Naive thymus-derived CD4-positive, alpha-beta T cell (primary cell): ENCODE data around the gene PRMT3. TPM values are rescaled to one million over a fixed set of nuclear protein-coding genes. Genes with fewer than 3 reads are reported as not detected.
"Not testable (repeated sequence)": the region's sequence is repeated elsewhere in the genome, so short reads cannot be mapped to it uniquely, and the experiment has no call there.

Experiments used
- ATAC-seq: fragments of 150-1000 bp; cut with Tn5 transposase; 2 replicates; pipeline ENCODE4 v1.10.0; 2021; ENCODE audit warnings: mild to moderate bottlenecking, moderate library complexity
- CTCF ChIA-PET: fragments of 350-600 bp; sonication (Branson Sonifier 250); formaldehyde crosslinking; loops from one replicate; lab custom pipeline; 2021; ENCODE audit warnings: antibody characterized with exemption; lab: Charles Lee
- POLR2A ChIA-PET: fragments of 350-600 bp; sonication (Branson Sonifier 250); formaldehyde crosslinking; loops from one replicate; lab custom pipeline; 2021; ENCODE audit warnings: antibody characterized with exemption, inconsistent platforms; lab: Charles Lee
- DNase-seq, 9 donors: peaks; one replicate each; pipeline versions ENCODE4 v3.0.0 to v3.0.0-alpha.2; 2020 to 2022; ENCODE audit warnings: mixed read lengths in 1 of 9
- H3K27ac ChIP-seq: one replicate; pipeline ENCODE4 v1.7.0; 2013; ENCODE audit warnings: mild to moderate bottlenecking, low read depth, low read length, moderate library complexity
- H3K27me3 ChIP-seq, 2 donors: one replicate each; pipeline ENCODE4 v1.7.0; 2013; ENCODE audit warnings: low read length in 2 of 2, mild to moderate bottlenecking in 2 of 2, moderate library complexity in 2 of 2; ENCODE audit not compliant: control insufficient read depth in 2 of 2, insufficient read depth in 2 of 2
- H3K36me3 ChIP-seq, 3 experiments: 1 replicate in 2 of 3; 2 replicates in 1 of 3; pipeline ENCODE4 v1.7.0; 2013; ENCODE audit warnings: low read length in 3 of 3, mild to moderate bottlenecking in 3 of 3, moderate library complexity in 1 of 3; ENCODE audit not compliant: insufficient read depth in 3 of 3, control insufficient read depth in 2 of 3
- H3K4me1 ChIP-seq, 2 donors: one replicate each; pipeline ENCODE4 v1.7.0; 2013; ENCODE audit warnings: low read length in 2 of 2, mild to moderate bottlenecking in 2 of 2, moderate library complexity in 1 of 2; ENCODE audit not compliant: control insufficient read depth in 2 of 2, insufficient read depth in 2 of 2
- H3K4me3 ChIP-seq: 2 replicates; pipeline ENCODE4 v1.7.0; 2013; ENCODE audit warnings: mild to moderate bottlenecking, low read length
- H3K9me3 ChIP-seq, 3 experiments: 1 replicate in 2 of 3; 2 replicates in 1 of 3; pipeline ENCODE4 v1.7.0; 2013; ENCODE audit warnings: low read length in 3 of 3; ENCODE audit not compliant: control insufficient read depth in 2 of 3
- H3K27ac Mint-ChIP-seq, 9 donors: one replicate each; pipeline ENCODE4 v1.8.0; 2020 to 2022; ENCODE audit warnings: mixed read lengths in 9 of 9, mild to moderate bottlenecking in 8 of 9, moderate library complexity in 5 of 9, inconsistent platforms in 2 of 9
- H3K27me3 Mint-ChIP-seq, 5 donors: one replicate each; pipeline ENCODE4 v1.8.0; 2021 to 2022; ENCODE audit warnings: mixed read lengths in 5 of 5, mild to moderate bottlenecking in 1 of 5
- H3K36me3 Mint-ChIP-seq, 5 donors: one replicate each; pipeline ENCODE4 v1.8.0; 2020 to 2022; ENCODE audit warnings: mixed read lengths in 5 of 5, mild to moderate bottlenecking in 3 of 5, inconsistent platforms in 1 of 5
- H3K4me1 Mint-ChIP-seq, 7 donors: one replicate each; pipeline ENCODE4 v1.8.0; 2020 to 2022; ENCODE audit warnings: mixed read lengths in 7 of 7, mild to moderate bottlenecking in 3 of 7, inconsistent platforms in 1 of 7
- H3K4me3 Mint-ChIP-seq, 10 donors: one replicate each; pipeline ENCODE4 v1.8.0; 2020 to 2022; ENCODE audit warnings: mild to moderate bottlenecking in 10 of 10, mixed read lengths in 10 of 10, moderate library complexity in 6 of 10, inconsistent platforms in 2 of 10
- H3K9me3 Mint-ChIP-seq, 11 donors: one replicate each; pipeline ENCODE4 v1.8.0; 2020 to 2022; ENCODE audit warnings: mixed read lengths in 11 of 11, mild to moderate bottlenecking in 4 of 11, inconsistent platforms in 1 of 11, moderate library complexity in 1 of 11
- intact Hi-C, 2 donors: fragments of 100-400 bp; cut with micrococcal nuclease; formaldehyde crosslinking; loops; one replicate each; pipeline ENCODE4 v1.15.1; 2023
- polyA plus RNA-seq, 2 donors: library from polyadenylated mRNA; unstranded; fragments of 300-500 nt; fragmentation: Illumina TruSeq; gene quantifications; one replicate each; pipeline ENCODE4 v1.2.3, GENCODE V29; 2021
- total RNA-seq, 6 experiments: library from RNA in 5 of 6; stranded (reverse) in 5 of 6; gene quantifications; 1 replicate in 5 of 6; 2 replicates in 1 of 6; pipeline ENCODE4 v1.2.3 and lab custom pipeline; 2021 to 2026

Gene PRMT3
- total and polyA plus RNA-seq, 7 experiments from 2014 or later: 7.6 to 19.0 (median 15.1) TPM

DNA sequence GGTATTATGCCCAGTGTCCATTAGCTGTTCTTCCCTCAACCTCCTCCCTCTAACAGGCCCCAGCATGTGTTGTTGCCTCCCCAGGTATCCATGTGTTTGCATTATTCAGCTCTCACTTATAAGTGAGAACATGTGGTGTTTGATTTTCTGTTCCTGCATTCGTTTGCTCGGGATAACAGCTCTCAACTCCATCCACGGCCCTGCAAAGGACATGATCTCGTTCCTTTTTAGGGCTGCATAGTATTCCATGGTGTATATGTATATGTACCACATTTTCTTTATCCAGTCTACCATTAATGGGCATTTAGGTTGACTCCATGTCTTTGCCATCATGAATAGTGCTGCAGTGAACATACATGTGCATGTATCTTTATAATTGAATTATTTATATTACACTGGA, 82.8 kb downstream of the PRMT3 start:
- Histone ChIP-seq H3K4me3 (no peak overlapping the region), H3K36me3 (peaks cover 0 to 11% (median 0%) of the 10 kb centered on the region in 3 experiments), H3K9me3 (no peaks in the 10 kb centered on the region), H3K27ac (no peak overlapping the region), H3K4me1 (no peaks in the 10 kb centered on the region), H3K27me3 (no peaks in the 10 kb centered on the region)
- no peak overlapping the region for H3K27ac Mint-ChIP-seq
- H3K4me3 Mint-ChIP-seq: no peak overlapping the region
- DNase-seq (no peak), ATAC-seq (no peak)
- H3K36me3 Mint-ChIP-seq: peaks cover 9 to 68% (median 37%) of the 10 kb centered on the region in 5 donors
- intact Hi-C loops: no loop called here
- peaks cover 7 to 17% (median 10%) of the 10 kb centered on the region in 7 donors for H3K4me1 Mint-ChIP-seq
- ChIA-PET POLR2A (no interaction called here), CTCF (no interaction called here)
- peaks cover 0 to 6% (median 0%) of the 10 kb centered on the region in 11 donors for H3K9me3 Mint-ChIP-seq
- no peaks in the 10 kb centered on the region for H3K27me3 Mint-ChIP-seq

DNA sequence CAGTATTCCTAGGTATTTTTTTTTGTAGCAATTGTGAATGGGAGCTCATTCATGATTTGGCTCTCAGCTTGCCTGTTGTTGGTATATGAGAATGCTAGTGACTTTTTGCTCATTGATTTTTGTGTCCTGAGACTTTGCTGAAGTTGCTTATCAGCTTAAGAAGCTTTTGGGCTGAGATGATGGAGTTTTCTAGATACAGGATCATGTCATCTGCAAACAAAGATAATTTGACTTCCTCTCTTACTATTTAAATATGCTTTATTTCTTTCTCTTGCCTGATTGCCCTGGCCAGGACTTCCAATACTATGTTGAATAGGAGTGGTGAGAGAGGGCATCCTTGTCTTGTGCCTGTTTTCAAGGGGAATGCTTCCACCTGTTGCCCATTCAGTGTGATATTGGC, 84.4 kb downstream of the PRMT3 start:
- intact Hi-C loops, H3K9me3 Mint-ChIP-seq, ATAC-seq, POLR2A ChIA-PET, H3K27me3 ChIP-seq, H3K27ac Mint-ChIP-seq, H3K9me3 ChIP-seq, H3K4me3 ChIP-seq, H3K4me3 Mint-ChIP-seq, H3K4me1 ChIP-seq, H3K27ac ChIP-seq, H3K27me3 Mint-ChIP-seq, CTCF ChIA-PET, DNase-seq, H3K36me3 ChIP-seq: not testable (repeated sequence)
- H3K36me3 Mint-ChIP-seq: peaks cover 12 to 65% (median 42%) of the 10 kb centered on the region in 5 donors
- peaks cover 7 to 21% (median 14%) of the 10 kb centered on the region in 7 donors for H3K4me1 Mint-ChIP-seq

DNA sequence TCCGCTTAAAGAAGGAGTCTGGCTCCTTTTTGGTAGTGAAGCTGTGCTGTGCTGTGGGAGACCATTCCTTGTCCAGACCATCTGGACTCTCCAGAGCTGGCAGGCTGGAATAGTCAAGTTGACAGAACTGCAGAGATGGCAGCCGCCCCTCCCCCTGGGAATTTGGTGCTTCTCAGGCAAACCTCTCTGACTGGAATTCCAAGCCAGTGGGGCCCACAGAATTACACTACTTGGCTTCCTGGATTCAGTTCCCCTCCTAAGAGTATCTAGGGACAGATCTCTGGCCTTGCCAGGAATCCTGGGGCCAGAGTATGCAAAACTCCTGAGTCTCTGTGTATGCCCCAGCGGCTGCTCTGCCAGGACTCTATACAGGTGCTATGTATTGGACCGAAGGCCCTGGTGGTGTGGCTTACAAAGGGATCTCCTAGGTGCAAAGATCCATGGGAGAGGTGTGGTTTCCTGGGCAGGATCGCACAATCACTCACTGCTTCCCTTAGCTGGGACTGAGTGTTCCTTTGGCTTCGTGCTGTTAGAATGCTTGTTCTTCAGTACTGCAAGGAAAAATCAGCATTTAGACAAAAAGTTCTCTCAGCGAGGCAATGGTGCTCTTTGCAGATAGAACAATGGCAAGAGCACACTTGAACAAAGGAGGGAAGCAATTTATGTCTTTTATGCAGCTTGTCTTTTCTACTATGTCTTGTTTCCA, 86.8 kb downstream of the PRMT3 start:
- no peak for ATAC-seq
- Mint-ChIP-seq H3K27me3 (no peaks in the 10 kb centered on the region), H3K4me3 (no peak overlapping the region), H3K4me1 (peaks cover 14 to 34% (median 26%) of the 10 kb centered on the region in 7 donors), H3K36me3 (peaks cover 15 to 67% (median 41%) of the 10 kb centered on the region in 5 donors), H3K27ac (peak overlapping the region in 1 of 9 donors; percentile 48), H3K9me3 (peaks cover 0 to 6% (median 0%) of the 10 kb centered on the region in 11 donors)
- no peak overlapping the region for H3K27ac ChIP-seq
- H3K36me3 ChIP-seq: peaks cover 0 to 6% (median 0%) of the 10 kb centered on the region in 3 experiments
- DNase-seq: no peak
- ChIA-PET POLR2A (no interaction called here), CTCF (no interaction called here)
- H3K9me3 ChIP-seq: no peaks in the 10 kb centered on the region
- no peaks in the 10 kb centered on the region for H3K27me3 ChIP-seq
- H3K4me1 ChIP-seq: no peaks in the 10 kb centered on the region
- intact Hi-C loops: no loop called here
- no peak overlapping the region for H3K4me3 ChIP-seq

DNA sequence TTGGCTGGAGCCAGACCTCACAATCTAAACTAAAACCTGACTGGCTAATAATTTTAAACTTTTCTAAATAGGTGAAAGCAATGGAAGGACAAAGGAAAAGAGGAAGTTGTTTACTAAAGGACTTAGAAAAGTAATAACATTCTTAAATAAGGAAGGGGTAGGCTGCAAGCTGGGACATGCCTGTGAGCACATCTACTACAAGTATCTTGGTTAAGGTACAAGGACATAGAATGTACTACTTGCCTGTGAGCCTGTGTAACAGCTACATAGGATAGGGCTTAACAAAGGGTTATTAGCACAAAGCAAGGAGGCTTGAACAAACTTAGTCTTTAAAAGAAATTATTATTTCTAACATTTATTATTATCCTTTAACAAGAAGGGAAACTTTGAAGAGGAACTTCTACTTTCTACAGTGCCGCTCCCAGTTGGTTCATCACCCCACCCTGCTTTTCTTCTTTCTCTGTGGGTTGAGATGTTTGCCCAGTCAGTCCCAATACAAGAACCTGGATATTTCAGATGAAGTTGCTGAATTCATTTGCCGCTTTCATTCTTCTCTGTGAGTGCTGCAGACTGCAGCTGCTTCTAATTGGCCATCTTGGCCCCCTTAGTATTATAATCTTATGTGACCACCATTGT, 87.5 kb downstream of the PRMT3 start:
- intact Hi-C loops: no loop called here
- no peak overlapping the region for H3K27ac Mint-ChIP-seq
- H3K9me3 Mint-ChIP-seq: peaks cover 0 to 6% (median 0%) of the 10 kb centered on the region in 11 donors
- H3K36me3 Mint-ChIP-seq: peaks cover 15 to 67% (median 40%) of the 10 kb centered on the region in 5 donors
- Histone ChIP-seq H3K36me3 (peaks cover 0 to 4% (median 0%) of the 10 kb centered on the region in 3 experiments), H3K9me3 (no peaks in the 10 kb centered on the region), H3K27ac (no peak overlapping the region), H3K27me3 (no peaks in the 10 kb centered on the region), H3K4me1 (no peaks in the 10 kb centered on the region), H3K4me3 (no peak overlapping the region)
- ChIA-PET CTCF (no interaction called here), POLR2A (no interaction called here)
- peaks cover 14 to 34% (median 26%) of the 10 kb centered on the region in 7 donors for H3K4me1 Mint-ChIP-seq
- H3K27me3 Mint-ChIP-seq: no peaks in the 10 kb centered on the region
- DNase-seq: no peak
- ATAC-seq: peak; percentile 41
- H3K4me3 Mint-ChIP-seq: no peak overlapping the region

DNA sequence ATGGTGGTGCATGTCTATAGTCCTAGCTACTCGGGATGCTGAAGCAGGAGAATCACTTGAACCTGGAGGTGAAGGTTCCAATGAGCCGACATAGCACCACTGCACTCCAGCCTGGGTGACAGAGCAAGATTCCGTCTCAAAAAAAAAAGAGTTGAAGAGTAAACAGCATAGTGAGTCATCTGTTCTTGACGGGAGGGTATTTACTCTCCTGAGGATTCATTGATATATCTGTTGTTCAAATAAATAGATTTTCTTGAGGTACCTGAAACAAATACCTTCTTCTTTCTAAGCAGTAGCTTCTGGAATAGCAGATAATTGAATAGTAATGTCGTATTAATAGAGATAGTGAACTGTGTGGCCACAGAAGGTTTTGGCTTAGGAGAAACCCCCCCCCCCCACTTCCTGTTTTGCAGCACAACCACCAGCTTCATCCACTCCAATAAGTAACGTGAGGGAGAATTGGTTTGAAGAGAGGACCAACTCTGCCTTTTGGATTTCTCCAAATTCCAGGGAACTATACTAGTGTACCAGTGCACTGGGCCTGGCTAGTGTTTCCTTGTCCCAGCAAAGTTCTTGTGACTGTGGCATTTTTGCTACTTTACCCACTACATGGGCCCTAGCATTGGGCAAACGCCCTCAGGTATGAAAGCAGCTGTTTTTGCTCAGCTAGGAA, 90.0 kb downstream of the PRMT3 start:
- POLR2A ChIA-PET: no interaction called here
- Mint-ChIP-seq H3K9me3 (peaks cover 0 to 5% (median 0%) of the 10 kb centered on the region in 11 donors), H3K36me3 (peaks cover 16 to 62% (median 37%) of the 10 kb centered on the region in 5 donors), H3K4me1 (peaks cover 16 to 26% (median 19%) of the 10 kb centered on the region in 7 donors), H3K4me3 (peak overlapping the region in 2 of 10 donors; percentile 19), H3K27me3 (no peaks in the 10 kb centered on the region), H3K27ac (peak overlapping the region in 3 of 9 donors; percentile 5 to 38 (median 8))
- Histone ChIP-seq H3K4me3 (no peak overlapping the region), H3K9me3 (no peaks in the 10 kb centered on the region), H3K27ac (no peak overlapping the region), H3K4me1 (no peaks in the 10 kb centered on the region), H3K27me3 (no peaks in the 10 kb centered on the region), H3K36me3 (peaks cover 0 to 3% (median 0%) of the 10 kb centered on the region in 3 experiments)
- no peak for DNase-seq
- ATAC-seq: no peak
- CTCF ChIA-PET: no interaction called here
- intact Hi-C loops: no loop called here

DNA sequence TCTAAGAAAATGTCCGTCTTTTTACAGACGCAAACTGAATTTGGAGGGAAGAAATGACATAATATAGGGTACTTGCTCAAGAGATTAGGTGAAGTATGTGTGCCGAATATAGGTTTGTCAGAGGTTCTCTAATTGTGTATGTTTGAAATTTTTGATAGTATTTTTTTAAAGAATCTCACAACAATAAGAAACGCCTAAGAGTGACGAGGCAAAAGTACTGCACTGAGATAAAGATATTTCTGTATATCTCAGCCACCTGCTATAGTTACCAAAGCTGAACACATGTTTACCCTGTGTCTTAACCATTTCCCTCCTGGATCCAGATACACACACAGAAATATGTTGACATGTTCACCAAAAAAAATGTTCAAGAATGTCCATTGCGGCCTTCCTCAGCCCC, 92.0 kb downstream of the PRMT3 start:
- CTCF ChIA-PET: no interaction called here

More for the DNA sequence above, 92.0 kb downstream of the PRMT3 start:
- Histone ChIP-seq H3K4me3 (no peak overlapping the region), H3K36me3 (peaks cover 0 to 3% (median 0%) of the 10 kb centered on the region in 3 experiments), H3K27ac (no peak overlapping the region), H3K9me3 (no peaks in the 10 kb centered on the region), H3K27me3 (no peaks in the 10 kb centered on the region), H3K4me1 (no peaks in the 10 kb centered on the region)
- peaks cover 0 to 6% (median 2%) of the 10 kb centered on the region in 11 donors for H3K9me3 Mint-ChIP-seq
- no peak overlapping the region for H3K4me3 Mint-ChIP-seq
- intact Hi-C loops: no loop called here
- POLR2A ChIA-PET: no interaction called here
- no peak for ATAC-seq
- no peak overlapping the region for H3K27ac Mint-ChIP-seq
- peaks cover 10 to 19% (median 18%) of the 10 kb centered on the region in 7 donors for H3K4me1 Mint-ChIP-seq
- DNase-seq: no peak
- peaks cover 14 to 68% (median 54%) of the 10 kb centered on the region in 5 donors for H3K36me3 Mint-ChIP-seq
- H3K27me3 Mint-ChIP-seq: no peaks in the 10 kb centered on the region
